Keratinocyte (primary cell): ENCODE data around the gene PLAAT1. TPM values are rescaled to one million over a fixed set of nuclear protein-coding genes. Genes with fewer than 3 reads are reported as not detected.

Experiments
- DNase-seq: peaks from one replicate; pipeline ENCODE4 v3.0.0-alpha.2; 2011; ENCODE audit warnings: low read depth, missing footprints, low spot score
- FAIRE-seq: peaks from 2 replicates; lab custom pipeline; 2011; peaks lifted over from hg19 to GRCh38; lab: Jason Lieb, UNC
- H2AFZ ChIP-seq: 2 replicates; pipeline ENCODE4 v1.6.0; 2012; ENCODE audit warnings: low read length, control low read depth, inconsistent platforms; ENCODE audit not compliant: control insufficient read depth
- H3K27ac ChIP-seq: 2 replicates; pipeline ENCODE4 v1.5.1; 2011; ENCODE audit warnings: low read length; ENCODE audit not compliant: control insufficient read depth, insufficient read depth
- H3K27me3 ChIP-seq: 3 replicates; pipeline ENCODE4 v1.6.0; 2011; ENCODE audit warnings: low read length; ENCODE audit not compliant: control insufficient read depth, insufficient read depth; ENCODE audit errors: extremely low read depth
- H3K36me3 ChIP-seq, 2 experiments: 2 replicates in 1 of 2; 3 replicates in 1 of 2; pipeline ENCODE4 v1.5.1; 2011; ENCODE audit warnings: low read length in 2 of 2, mild to moderate bottlenecking in 1 of 2; ENCODE audit not compliant: control insufficient read depth in 2 of 2, insufficient read depth in 2 of 2; ENCODE audit errors: extremely low read depth in 1 of 2
- H3K4me1 ChIP-seq: 3 replicates; pipeline ENCODE4 v1.5.1; 2011; ENCODE audit warnings: low read length; ENCODE audit not compliant: control insufficient read depth, insufficient read depth; ENCODE audit errors: extremely low read depth
- H3K4me2 ChIP-seq: 3 replicates; pipeline ENCODE4 v1.6.0; 2011; ENCODE audit warnings: low read depth, low read length; ENCODE audit not compliant: control insufficient read depth, insufficient read depth; ENCODE audit errors: extremely low read depth
- H3K4me3 ChIP-seq, 3 experiments: fragments of 200-600 bp in 1 of 3; sonication (generic) in 1 of 3; 2 replicates in 2 of 3; 3 replicates in 1 of 3; pipeline ENCODE4 v1.5.1; 2011 to 2016; ENCODE audit warnings: low read length in 3 of 3, mild to moderate bottlenecking in 3 of 3, control low read depth in 2 of 3, inconsistent platforms in 1 of 3, low read depth in 1 of 3, mixed read lengths in 1 of 3, mixed run types in 1 of 3, moderate library complexity in 1 of 3; ENCODE audit not compliant: control insufficient read depth in 2 of 3, insufficient read depth in 2 of 3; ENCODE audit errors: extremely low read depth in 1 of 3
- H3K79me2 ChIP-seq: 2 replicates; pipeline ENCODE4 v1.6.0; 2012; ENCODE audit warnings: low read length; ENCODE audit not compliant: control insufficient read depth, insufficient read depth
- H3K9ac ChIP-seq: 3 replicates; pipeline ENCODE4 v1.6.0; 2011; ENCODE audit warnings: low read length; ENCODE audit not compliant: control insufficient read depth, insufficient read depth; ENCODE audit errors: extremely low read depth
- H3K9me1 ChIP-seq: 3 replicates; pipeline ENCODE4 v1.6.0; 2011; ENCODE audit warnings: low read length; ENCODE audit not compliant: control insufficient read depth, insufficient read depth; ENCODE audit errors: extremely low read depth
- H3K9me3 ChIP-seq: 2 replicates; pipeline ENCODE4 v1.5.1; 2012; ENCODE audit warnings: low read depth, low read length; ENCODE audit not compliant: control insufficient read depth
- H4K20me1 ChIP-seq: 3 replicates; pipeline ENCODE4 v1.6.0; 2011; ENCODE audit warnings: low read length; ENCODE audit not compliant: control insufficient read depth, insufficient read depth; ENCODE audit errors: extremely low read depth
- EZH2 ChIP-seq: IDR thresholded peaks from one replicate; pipeline ENCODE4 v1.6.1; 2012; ENCODE audit warnings: inconsistent platforms, mild to moderate bottlenecking, low read length, moderate library complexity
- dilution Hi-C: fragments of 300-500 bp; cut with MboI; formaldehyde crosslinking; loops from one replicate; pipeline ENCODE4 v1.7.0; 2020; ENCODE audit warnings: low sequenced_read_pairs; ENCODE audit not compliant: extremely low pct_ligation_motif_present
- polyA plus RNA-seq, 5 experiments: library from polyadenylated mRNA; depleted of rRNA in 3 of 5; stranded (reverse) in 3 of 5; stranded (forward) in 1 of 5; unstranded in 1 of 5; fragments of >200 nt; gene quantifications; 1 replicate in 1 of 5; 2 replicates in 3 of 5; 3 replicates in 1 of 5; pipeline versions ENCODE4 v1.2.1 to v1.2.3, GENCODE V29; 2011 to 2012; ENCODE audit warnings: missing spikeins in 2 of 5, low read depth in 1 of 5, low replicate concordance in 1 of 5
- TF ChIP-seq, protein P1 (sequence below), 3 experiments: IDR thresholded peaks in 1 of 3; conservative IDR thresholded peaks in 1 of 3; optimal IDR thresholded peaks in 1 of 3; 2 replicates in 2 of 3; 3 replicates in 1 of 3; pipeline versions ENCODE3 to v1.5.1; 2011; ENCODE audit warnings: low read length in 3 of 3, mild to moderate bottlenecking in 3 of 3, moderate library complexity in 2 of 3, control low read depth in 1 of 3, inconsistent platforms in 1 of 3; ENCODE audit not compliant: insufficient read depth in 2 of 3; ENCODE audit errors: extremely low read depth in 1 of 3

The PLAAT1 gene
- polyA plus RNA-seq, 1 donor (not counting 4 experiments of a cell fraction or from before 2014, with no cell fraction given) = 0.55 TPM

DNA sequence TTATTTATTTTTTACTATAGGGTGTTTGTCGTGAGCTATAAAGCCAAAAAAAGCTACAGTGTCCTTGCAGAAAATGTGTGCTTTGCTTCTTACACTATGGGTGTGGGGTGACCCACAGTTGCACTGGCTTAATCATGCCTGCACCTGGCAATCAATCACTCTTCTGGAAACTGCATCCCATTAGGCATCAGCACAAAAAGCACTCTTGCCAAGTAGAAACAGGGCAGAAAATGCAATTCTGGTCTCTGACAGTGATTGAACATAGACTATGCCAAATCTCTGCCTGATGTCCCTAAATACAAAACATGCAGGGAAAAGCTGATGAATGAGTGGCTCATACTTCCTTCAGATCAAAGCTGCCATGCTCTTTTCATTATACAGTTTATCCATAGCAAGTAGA, 30.4 kb upstream of the PLAAT1 start:
- Histone ChIP-seq H2AFZ (no peak overlapping the region), H3K4me1 (no peaks in the 10 kb centered on the region), H4K20me1 (no peaks in the 10 kb centered on the region), H3K9me1 (no peaks in the 10 kb centered on the region), H3K4me3 (no peak overlapping the region), H3K27ac (no peak overlapping the region), H3K9ac (no peak overlapping the region), H3K9me3 (no peaks in the 10 kb centered on the region), H3K36me3 (no peaks in the 10 kb centered on the region), H3K4me2 (no peak overlapping the region), H3K79me2 (no peaks in the 10 kb centered on the region), H3K27me3 (no peaks in the 10 kb centered on the region)
- TF ChIP-seq, protein P1, sequence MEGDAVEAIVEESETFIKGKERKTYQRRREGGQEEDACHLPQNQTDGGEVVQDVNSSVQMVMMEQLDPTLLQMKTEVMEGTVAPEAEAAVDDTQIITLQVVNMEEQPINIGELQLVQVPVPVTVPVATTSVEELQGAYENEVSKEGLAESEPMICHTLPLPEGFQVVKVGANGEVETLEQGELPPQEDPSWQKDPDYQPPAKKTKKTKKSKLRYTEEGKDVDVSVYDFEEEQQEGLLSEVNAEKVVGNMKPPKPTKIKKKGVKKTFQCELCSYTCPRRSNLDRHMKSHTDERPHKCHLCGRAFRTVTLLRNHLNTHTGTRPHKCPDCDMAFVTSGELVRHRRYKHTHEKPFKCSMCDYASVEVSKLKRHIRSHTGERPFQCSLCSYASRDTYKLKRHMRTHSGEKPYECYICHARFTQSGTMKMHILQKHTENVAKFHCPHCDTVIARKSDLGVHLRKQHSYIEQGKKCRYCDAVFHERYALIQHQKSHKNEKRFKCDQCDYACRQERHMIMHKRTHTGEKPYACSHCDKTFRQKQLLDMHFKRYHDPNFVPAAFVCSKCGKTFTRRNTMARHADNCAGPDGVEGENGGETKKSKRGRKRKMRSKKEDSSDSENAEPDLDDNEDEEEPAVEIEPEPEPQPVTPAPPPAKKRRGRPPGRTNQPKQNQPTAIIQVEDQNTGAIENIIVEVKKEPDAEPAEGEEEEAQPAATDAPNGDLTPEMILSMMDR (optimal IDR thresholded peaks at IDR 0.05 in 1 of 3, IDR thresholded peaks at IDR 0.05 in 1 of 3, conservative IDR thresholded peaks at IDR 0.05 in 1 of 3; ENCODE audit: extremely low read depth in 1 of 3, insufficient read depth in 2 of 3, low read length in 3 of 3) = no peak
- TF ChIP-seq EZH2 = no peak
- DNase-seq = no peak
- FAIRE-seq = no peak
- dilution Hi-C loops = no loop called here

DNA sequence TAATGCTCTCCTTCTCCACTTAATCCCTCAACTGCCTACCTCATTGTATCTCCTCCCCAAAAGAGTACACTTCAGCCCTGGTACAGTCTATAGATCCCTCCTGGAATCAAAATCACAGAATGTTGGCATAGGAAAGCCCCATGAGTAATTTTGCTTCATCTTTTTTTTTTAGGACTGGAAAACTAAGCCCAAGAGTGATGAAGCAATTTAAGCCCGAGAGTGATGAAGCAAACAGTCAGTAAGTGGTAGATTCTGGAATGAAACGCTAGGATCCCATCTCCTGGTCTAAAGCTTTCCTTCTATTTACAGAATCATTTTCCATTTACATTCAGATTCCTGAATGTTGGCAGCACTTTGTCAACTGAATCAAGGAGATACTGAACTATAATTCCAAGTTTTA, 29.8 kb upstream of the PLAAT1 start:
- Histone ChIP-seq H3K9me1 (no peaks in the 10 kb centered on the region), H3K4me3 (no peak overlapping the region), H3K27ac (no peak overlapping the region), H3K79me2 (no peaks in the 10 kb centered on the region), H3K4me2 (no peak overlapping the region), H3K4me1 (no peaks in the 10 kb centered on the region), H4K20me1 (no peaks in the 10 kb centered on the region), H2AFZ (no peak overlapping the region), H3K9me3 (no peaks in the 10 kb centered on the region), H3K27me3 (no peaks in the 10 kb centered on the region), H3K9ac (no peak overlapping the region), H3K36me3 (no peaks in the 10 kb centered on the region)
- DNase-seq (no peak), FAIRE-seq (no peak)
- dilution Hi-C loops = no loop called here
- TF ChIP-seq, protein P1 (optimal IDR thresholded peaks at IDR 0.05 in 1 of 3, IDR thresholded peaks at IDR 0.05 in 1 of 3, conservative IDR thresholded peaks at IDR 0.05 in 1 of 3; ENCODE audit: extremely low read depth in 1 of 3, insufficient read depth in 2 of 3, low read length in 3 of 3) = no peak
- TF ChIP-seq EZH2 = no peak
